B cell (primary cell): ENCODE measurements around the gene DNAJA3. TPM values are rescaled to one million over a fixed set of nuclear protein-coding genes. Genes with fewer than 3 reads are reported as not detected.

Experiments used
- ATAC-seq: fragments of 200-7000 bp; cut with Tn5 transposase; one replicate; pipeline ENCODE4 v1.10.0; 2021; ENCODE audit warnings: low read depth, mild to moderate bottlenecking, moderate number of reproducible peaks, moderate library complexity
- CTCF ChIA-PET: fragments of 350-600 bp; sonication (Branson Sonifier 250); formaldehyde crosslinking; loops from one replicate; lab custom pipeline; 2021; ENCODE audit warnings: antibody characterized with exemption, inconsistent platforms; lab: Charles Lee
- POLR2A ChIA-PET: fragments of 350-600 bp; sonication (Branson Sonifier 250); formaldehyde crosslinking; loops from one replicate; lab custom pipeline; 2021; ENCODE audit warnings: antibody characterized with exemption; lab: Charles Lee
- DNase-seq: peaks from one replicate; pipeline ENCODE4 v3.0.0; 2013
- H2AFZ ChIP-seq: 2 replicates; pipeline ENCODE4 v1.6.1; 2012; ENCODE audit warnings: mild to moderate bottlenecking, low read depth, low read length; ENCODE audit not compliant: insufficient read depth, poor library complexity, severe bottlenecking
- H3K27ac ChIP-seq, 2 donors: 1 replicate in 1 of 2; 2 replicates in 1 of 2; pipeline ENCODE4 v1.5.1; 2012 to 2013; ENCODE audit warnings: low read length in 2 of 2, mild to moderate bottlenecking in 2 of 2, moderate library complexity in 1 of 2
- H3K27me3 ChIP-seq, 4 experiments: fragments of 200-600 bp in 1 of 4; sonication (generic) in 1 of 4; replicated peaks in 1 of 4; 1 replicate in 2 of 4; 2 replicates in 2 of 4; pipeline versions ENCODE4 v1.6.1 to v1.7.0; 2013 to 2016; ENCODE audit warnings: low read length in 3 of 4, mild to moderate bottlenecking in 2 of 4, mixed read lengths in 1 of 4, moderate library complexity in 1 of 4; ENCODE audit not compliant: insufficient read depth in 4 of 4, control insufficient read depth in 3 of 4; ENCODE audit errors: control extremely low read depth in 1 of 4
- H3K36me3 ChIP-seq, 2 experiments: replicated peaks in 1 of 2; 1 replicate in 1 of 2; 2 replicates in 1 of 2; pipeline versions ENCODE4 v1.6.1 to v1.7.1; 2013; ENCODE audit warnings: low read length in 1 of 2; ENCODE audit not compliant: insufficient read depth in 2 of 2, control insufficient read depth in 1 of 2; ENCODE audit errors: control extremely low read depth in 1 of 2, extremely low read depth in 1 of 2
- H3K4me1 ChIP-seq, 2 donors: fragments of 200-600 bp in 1 of 2; sonication (generic) in 1 of 2; 1 replicate in 1 of 2; 2 replicates in 1 of 2; pipeline versions ENCODE4 v1.5.1 to v1.6.1; 2013 to 2017; ENCODE audit warnings: low read length in 2 of 2; ENCODE audit not compliant: control insufficient read depth in 2 of 2, insufficient read depth in 2 of 2
- H3K4me2 ChIP-seq: replicated peaks from 2 replicates; pipeline ENCODE3; 2012; ENCODE audit warnings: mild to moderate bottlenecking, low read depth, low read length; ENCODE audit not compliant: poor library complexity, severe bottlenecking
- H3K4me3 ChIP-seq, 5 experiments: fragments of 200-600 bp in 1 of 5; sonication (generic) in 1 of 5; 1 replicate in 3 of 5; 2 replicates in 2 of 5; pipeline versions ENCODE4 v1.5.1 to v1.7.0; 2011 to 2016; ENCODE audit warnings: low read length in 4 of 5, mild to moderate bottlenecking in 4 of 5, low read depth in 2 of 5, control low read depth in 1 of 5, moderate library complexity in 1 of 5; ENCODE audit not compliant: insufficient read depth in 1 of 5; ENCODE audit errors: control extremely low read depth in 1 of 5, extremely low read depth in 1 of 5
- H3K79me2 ChIP-seq: fragments of 200-600 bp; sonication (generic); one replicate; pipeline ENCODE4 v1.6.0; 2016; ENCODE audit warnings: low read length; ENCODE audit not compliant: control insufficient read depth, insufficient read depth
- H3K9ac ChIP-seq: fragments of 200-600 bp; sonication (generic); 2 replicates; pipeline ENCODE4 v1.6.1; 2017; ENCODE audit warnings: mild to moderate bottlenecking, low read length, moderate library complexity
- H3K9me3 ChIP-seq, 3 donors: one replicate each; pipeline versions ENCODE4 v1.6.1 to v1.7.1; 2013; ENCODE audit warnings: low read length in 2 of 3; ENCODE audit not compliant: control insufficient read depth in 2 of 3, insufficient read depth in 1 of 3; ENCODE audit errors: control extremely low read depth in 1 of 3
- H4K20me1 ChIP-seq: 2 replicates; pipeline ENCODE4 v1.6.0; 2012; ENCODE audit warnings: mild to moderate bottlenecking, low read length; ENCODE audit not compliant: insufficient read depth, control insufficient read depth, poor library complexity, severe bottlenecking
- H3K27ac Mint-ChIP-seq: one replicate; pipeline ENCODE4 v1.8.0; 2021; ENCODE audit warnings: mixed read lengths
- H3K27me3 Mint-ChIP-seq: one replicate; pipeline ENCODE4 v1.8.0; 2021; ENCODE audit warnings: mixed read lengths
- H3K4me1 Mint-ChIP-seq: one replicate; pipeline ENCODE4 v1.8.0; 2021; ENCODE audit warnings: mixed read lengths
- H3K4me3 Mint-ChIP-seq: one replicate; pipeline ENCODE4 v1.8.0; 2021; ENCODE audit warnings: mixed read lengths
- H3K9me3 Mint-ChIP-seq: one replicate; pipeline ENCODE4 v1.8.0; 2022; ENCODE audit warnings: mixed read lengths; ENCODE audit not compliant: insufficient read depth
- CTCF ChIP-seq: fragments of 200-600 bp; IDR thresholded peaks from one replicate; pipeline ENCODE4 v1.8.0; 2022; ENCODE audit warnings: antibody characterized with exemption, mild to moderate bottlenecking
- EZH2 ChIP-seq: IDR thresholded peaks from 2 replicates; pipeline ENCODE4 v1.6.1; 2012; ENCODE audit warnings: borderline replicate concordance, low read depth, mild to moderate bottlenecking, moderate library complexity, low read length; ENCODE audit not compliant: insufficient read depth, poor library complexity, severe bottlenecking
- WGBS: methylation state at CpG from one replicate; pipeline ENCODE4 v1.1.5; 2013; ENCODE audit warnings: missing lambda C conversion rate; ENCODE audit not compliant: insufficient coverage; 5-methylcytosine and 5-hydroxymethylcytosine counted together
- intact Hi-C: fragments of 100-400 bp; cut with micrococcal nuclease; formaldehyde crosslinking; loops from one replicate; pipeline ENCODE4 v1.10.0; 2022
- polyA plus RNA-seq: library from polyadenylated mRNA; depleted of rRNA; stranded (reverse); fragments of >200 nt; gene quantifications from 2 replicates; pipeline ENCODE4 v1.2.3, GENCODE V29; 2012
- total RNA-seq, 2 donors: library from RNA; stranded (reverse); fragments of 120-200 nt in 1 of 2; gene quantifications; 1 replicate in 1 of 2; 2 replicates in 1 of 2; pipeline versions ENCODE4 v1.2.3 to v1.2.4, GENCODE V29; 2013 to 2022

Gene DNAJA3
- total and polyA plus RNA-seq, 2 donors (not counting 1 experiment from before 2014, with no cell fraction given) = 59.3 to 67.7 TPM

DNA sequence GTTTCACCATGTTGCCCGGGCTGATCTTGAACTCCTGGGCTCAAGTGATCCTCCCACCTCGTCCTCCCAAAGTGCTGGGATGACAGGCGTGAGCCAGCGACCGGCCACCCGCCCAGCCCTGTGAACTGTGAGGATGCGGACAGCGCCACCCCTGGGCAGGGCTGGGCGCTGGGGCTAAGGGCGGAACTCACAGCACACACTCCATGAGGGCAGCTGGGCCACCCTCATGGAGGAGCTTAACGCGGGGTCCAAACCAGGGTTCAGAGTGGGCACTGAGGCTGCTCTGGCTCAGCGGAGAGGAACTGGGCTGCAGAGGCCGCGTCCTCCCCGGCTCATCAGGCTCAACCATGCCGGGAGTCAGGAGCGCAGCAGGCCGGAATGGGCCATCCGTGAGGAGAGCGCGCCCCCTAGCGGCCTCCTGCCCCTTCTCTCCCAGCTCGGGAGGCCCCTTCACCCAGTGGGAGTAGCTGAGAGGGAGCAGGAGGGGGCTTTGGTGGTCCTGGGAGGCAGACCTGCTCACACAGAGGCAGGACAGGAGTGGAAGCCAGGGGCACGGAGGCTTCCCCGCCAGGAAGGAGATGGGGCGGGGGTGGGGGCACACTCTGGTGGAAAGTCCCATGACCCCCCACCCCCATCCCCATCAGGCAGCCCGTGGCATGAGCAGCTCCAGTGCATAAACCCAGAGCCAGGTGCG lies 23.1 kb upstream of the DNAJA3 start:
- H3K4me2 ChIP-seq = no peak overlapping the region
- H3K9me3 Mint-ChIP-seq = no peaks in the 10 kb centered on the region

More for the DNA sequence above, 23.1 kb upstream of the DNAJA3 start:
- Histone ChIP-seq H2AFZ (no peak overlapping the region), H3K9me3 (no peaks in the 10 kb centered on the region), H3K36me3 (peaks cover 0 to 64% of the 10 kb centered on the region in 2 experiments), H4K20me1 (peaks cover 76% of the 10 kb centered on the region), H3K79me2 (peaks cover 40% of the 10 kb centered on the region), H3K4me1 (peaks cover 0 to 6% of the 10 kb centered on the region in 2 donors), H3K27me3 (no peaks in the 10 kb centered on the region), H3K27ac (no peak overlapping the region), H3K9ac (no peak overlapping the region), H3K4me3 (no peak overlapping the region)
- ATAC-seq = peak; percentile 75
- intact Hi-C loops = loop anchor here (1.0 to 5.0 kb wide), 5 partner anchors 38 to 555 kb away; partner anchors contain the start of gene SEC14L5
- ChIA-PET POLR2A (interaction anchor here (0.5 to 1.9 kb wide), 6 partner anchors 12 to 121 kb away, joined by 3 to 11 read pairs (median 3); no protein-coding TSS in a partner anchor), CTCF (interaction anchor here (0.6 to 7.6 kb wide), 44 partner anchors 9 to 553 kb away, joined by 3 to 112 read pairs (median 5); partner anchors contain the start of genes CDIP1, CORO7, HMOX2 and MGRN1)
- peak; percentile 79 for DNase-seq
- TF ChIP-seq EZH2 = no peak
- TF ChIP-seq CTCF = peak; percentile 91
- Mint-ChIP-seq H3K4me1 (peaks cover 10% of the 10 kb centered on the region), H3K27me3 (no peaks in the 10 kb centered on the region), H3K4me3 (no peak overlapping the region), H3K27ac (no peak overlapping the region)
- 60% methylated on average over 19 of the region's 29 CpGs for WGBS
